ENCODE data around the gene FAM53B.

FAM53B gene

DNA sequence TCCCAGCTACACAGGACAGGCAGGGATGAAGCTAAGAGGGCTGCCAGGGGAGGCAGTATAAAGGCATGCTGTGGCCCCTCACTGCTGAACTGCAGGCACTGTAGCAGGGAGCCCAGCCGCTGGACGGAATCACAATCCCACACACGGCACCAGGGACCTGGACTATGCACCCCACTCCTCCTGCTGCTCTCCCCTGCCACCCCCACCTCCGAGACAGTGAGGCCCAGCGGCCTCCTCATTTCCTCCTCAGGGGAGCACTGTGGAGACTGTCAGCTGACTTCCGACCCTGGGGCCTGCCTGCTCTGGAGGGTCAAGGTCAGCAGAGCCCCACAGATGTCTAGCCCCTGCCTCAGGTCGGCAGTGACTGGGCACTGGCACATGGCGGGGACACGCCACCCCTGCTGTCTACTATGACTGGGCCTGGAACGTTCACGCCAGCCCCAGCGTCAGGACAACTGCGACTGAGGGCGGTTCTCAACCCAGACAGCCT, 92.7 kb downstream of the FAM53B start:
- Histone ChIP-seq H3K36me3 (no peaks in the 10 kb centered on the region; the same call in 1 of the 2 replicates), H3K27me3 (ENCODE audit: insufficient read depth, low read depth, severe bottlenecking) (no peaks in the 10 kb centered on the region), H3K27ac (no peak overlapping the region), H3K9me3 (ENCODE audit: severe bottlenecking) (no peaks in the 10 kb centered on the region), H3K4me3 (ENCODE audit: low read depth, low read length) (no peak overlapping the region)
- no peak for DNase-seq
- TF ChIP-seq, protein P1, sequence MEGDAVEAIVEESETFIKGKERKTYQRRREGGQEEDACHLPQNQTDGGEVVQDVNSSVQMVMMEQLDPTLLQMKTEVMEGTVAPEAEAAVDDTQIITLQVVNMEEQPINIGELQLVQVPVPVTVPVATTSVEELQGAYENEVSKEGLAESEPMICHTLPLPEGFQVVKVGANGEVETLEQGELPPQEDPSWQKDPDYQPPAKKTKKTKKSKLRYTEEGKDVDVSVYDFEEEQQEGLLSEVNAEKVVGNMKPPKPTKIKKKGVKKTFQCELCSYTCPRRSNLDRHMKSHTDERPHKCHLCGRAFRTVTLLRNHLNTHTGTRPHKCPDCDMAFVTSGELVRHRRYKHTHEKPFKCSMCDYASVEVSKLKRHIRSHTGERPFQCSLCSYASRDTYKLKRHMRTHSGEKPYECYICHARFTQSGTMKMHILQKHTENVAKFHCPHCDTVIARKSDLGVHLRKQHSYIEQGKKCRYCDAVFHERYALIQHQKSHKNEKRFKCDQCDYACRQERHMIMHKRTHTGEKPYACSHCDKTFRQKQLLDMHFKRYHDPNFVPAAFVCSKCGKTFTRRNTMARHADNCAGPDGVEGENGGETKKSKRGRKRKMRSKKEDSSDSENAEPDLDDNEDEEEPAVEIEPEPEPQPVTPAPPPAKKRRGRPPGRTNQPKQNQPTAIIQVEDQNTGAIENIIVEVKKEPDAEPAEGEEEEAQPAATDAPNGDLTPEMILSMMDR (IDR thresholded peaks at IDR 0.05; ENCODE audit: low read depth, low read length) = no peak

DNA sequence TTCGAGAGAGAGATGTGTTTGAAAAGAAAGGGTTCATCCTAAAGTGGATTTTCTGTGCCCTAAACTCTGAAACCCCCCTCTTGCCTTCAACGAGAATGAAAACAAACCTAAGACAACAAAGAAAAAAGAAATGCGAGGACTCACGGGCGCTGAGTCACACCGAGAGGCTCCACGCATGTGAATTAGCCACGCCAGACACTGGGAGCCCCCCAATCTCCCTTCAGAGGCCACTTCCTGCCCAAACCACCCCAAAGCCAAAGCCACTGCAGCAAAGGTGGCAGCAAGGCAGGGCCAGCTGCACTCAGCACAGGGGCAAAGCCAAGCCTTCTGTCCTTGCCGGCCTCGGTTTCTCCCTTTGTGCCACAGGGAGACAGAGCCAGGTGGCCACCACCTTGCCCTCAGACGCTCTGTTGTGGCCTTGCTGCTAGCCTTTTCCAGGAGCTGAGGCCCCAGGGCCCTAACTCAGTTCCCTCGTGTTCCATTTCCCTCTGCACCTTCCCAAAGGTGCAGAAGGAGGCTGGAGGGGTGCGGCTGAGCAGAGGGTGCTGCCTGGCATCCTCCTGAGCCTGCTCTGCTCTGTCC, 93.3 kb downstream of the FAM53B start:
- TF ChIP-seq, protein P1 (IDR thresholded peaks at IDR 0.05; ENCODE audit: low read depth, low read length) = no peak
- no peak for DNase-seq
- H3K27me3 ChIP-seq (ENCODE audit: insufficient read depth, low read depth, severe bottlenecking) = no peaks in the 10 kb centered on the region
- H3K9me3 ChIP-seq (ENCODE audit: severe bottlenecking) = no peaks in the 10 kb centered on the region
- H3K27ac ChIP-seq = no peak overlapping the region
- H3K36me3 ChIP-seq = no peaks in the 10 kb centered on the region; the same call in 1 of the 2 replicates
- no peak overlapping the region for H3K4me3 ChIP-seq (ENCODE audit: low read depth, low read length)

DNA sequence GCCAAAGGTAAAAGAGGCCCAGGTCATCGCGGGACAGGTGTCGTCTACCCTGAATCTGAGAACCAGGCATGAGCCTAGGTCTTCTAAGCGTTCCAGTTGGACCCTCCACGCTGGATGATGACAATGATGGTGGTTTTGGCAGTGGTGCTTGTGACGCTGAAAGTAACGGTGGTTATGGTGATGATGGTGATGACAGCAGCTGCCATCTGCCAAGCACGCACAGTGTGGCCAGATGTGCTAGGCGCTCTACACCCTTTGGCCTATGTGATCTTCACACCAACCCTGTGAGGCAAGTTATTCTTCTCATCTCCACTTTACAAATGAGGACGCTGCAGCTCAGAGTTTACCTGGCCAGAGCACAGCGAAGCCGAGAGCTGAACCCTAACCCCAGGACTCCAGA, 93.9 kb downstream of the FAM53B start:
- Histone ChIP-seq H3K36me3 (no peaks in the 10 kb centered on the region), H3K27ac (no peak overlapping the region), H3K9me3 (ENCODE audit: severe bottlenecking) (no peaks in the 10 kb centered on the region), H3K27me3 (ENCODE audit: insufficient read depth, low read depth, severe bottlenecking) (no peaks in the 10 kb centered on the region), H3K4me3 (ENCODE audit: low read depth, low read length) (no peak overlapping the region)
- DNase-seq = no peak
- TF ChIP-seq, protein P1 (IDR thresholded peaks at IDR 0.05; ENCODE audit: low read depth, low read length) = no peak

GRCh38 chr10:124649214-124649613, 95.0 kb downstream of the FAM53B start:
- no peak for DNase-seq
- Histone ChIP-seq H3K36me3 (no peaks in the 10 kb centered on the region), H3K27ac (no peak overlapping the region), H3K27me3 (ENCODE audit: insufficient read depth, low read depth, severe bottlenecking) (no peaks in the 10 kb centered on the region), H3K4me3 (ENCODE audit: low read depth, low read length) (no peak overlapping the region), H3K9me3 (ENCODE audit: severe bottlenecking) (no peaks in the 10 kb centered on the region)
- TF ChIP-seq, protein P1 (IDR thresholded peaks at IDR 0.05; ENCODE audit: low read depth, low read length) = no peak

- no peaks in the 10 kb centered on the region for H3K36me3 ChIP-seq
- no peaks in the 10 kb centered on the region for H3K27me3 ChIP-seq (ENCODE audit: insufficient read depth, low read depth, severe bottlenecking)
- TF ChIP-seq, protein P1 (IDR thresholded peaks at IDR 0.05; ENCODE audit: low read depth, low read length) = no peak
- H3K9me3 ChIP-seq (ENCODE audit: severe bottlenecking) = no peaks in the 10 kb centered on the region
- H3K27ac ChIP-seq = no peak overlapping the region
- no peak for DNase-seq
- no peak overlapping the region for H3K4me3 ChIP-seq (ENCODE audit: low read depth, low read length)
These were observed 95.4 kb downstream of the FAM53B start for GRCh38 chr10:124648738-124649137.

- DNase-seq = no peak
- H3K27ac ChIP-seq = no peak overlapping the region
These were observed 96.1 kb downstream of the FAM53B start for GRCh38 chr10:124648131-124648475.

More at GRCh38 chr10:124648131-124648475, 96.1 kb downstream of the FAM53B start:
- H3K27me3 ChIP-seq (ENCODE audit: insufficient read depth, low read depth, severe bottlenecking) = no peaks in the 10 kb centered on the region
- H3K9me3 ChIP-seq (ENCODE audit: severe bottlenecking) = no peaks in the 10 kb centered on the region
- TF ChIP-seq, protein P1 (IDR thresholded peaks at IDR 0.05; ENCODE audit: low read depth, low read length) = no peak
- no peaks in the 10 kb centered on the region for H3K36me3 ChIP-seq
- no peak overlapping the region for H3K4me3 ChIP-seq (ENCODE audit: low read depth, low read length)

All from WERI-Rb-1 (cell line).